Smooth muscle cell (in vitro differentiated cells): Measurements from ENCODE around the gene RBFOX2. TPM values are rescaled to one million over a fixed set of nuclear protein-coding genes. Genes with fewer than 3 reads are reported as not detected.

Experiments
- DNase-seq: peaks from one replicate; lab custom pipeline; 2025; ENCODE audit not compliant: unreplicated experiment; lab: John Stamatoyannopoulos, UW
- H2AFZ ChIP-seq: fragments of 200-600 bp; sonication (generic); 2 replicates; pipeline ENCODE4 v1.6.0; 2016; ENCODE audit warnings: antibody characterized with exemption, low read depth, mild to moderate bottlenecking
- H3F3A ChIP-seq: fragments of 200-600 bp; sonication (generic); 2 replicates; pipeline ENCODE4 v1.6.0; 2017; ENCODE audit warnings: antibody characterized with exemption, low read depth
- H3K27ac ChIP-seq: fragments of 200-600 bp; sonication (generic); 2 replicates; pipeline ENCODE4 v1.5.1; 2016; ENCODE audit warnings: low read depth, mild to moderate bottlenecking
- H3K27me3 ChIP-seq: fragments of 200-600 bp; sonication (generic); 2 replicates; pipeline ENCODE4 v1.6.1; 2016; ENCODE audit warnings: low read depth, mild to moderate bottlenecking
- H3K36me3 ChIP-seq: fragments of 200-600 bp; sonication (generic); 2 replicates; pipeline ENCODE4 v1.5.1; 2016; ENCODE audit warnings: low read depth
- H3K4me1 ChIP-seq: fragments of 200-600 bp; sonication (generic); 2 replicates; pipeline ENCODE4 v1.5.1; 2016; ENCODE audit warnings: low read depth
- H3K4me2 ChIP-seq: fragments of 200-600 bp; sonication (generic); 2 replicates; pipeline ENCODE4 v1.6.0; 2016; ENCODE audit warnings: mild to moderate bottlenecking
- H3K4me3 ChIP-seq: fragments of 200-600 bp; sonication (generic); 2 replicates; pipeline ENCODE4 v1.5.1; 2016; ENCODE audit warnings: mild to moderate bottlenecking
- H3K79me2 ChIP-seq: fragments of 200-600 bp; sonication (generic); 2 replicates; pipeline ENCODE4 v1.6.0; 2016; ENCODE audit warnings: low read depth, mild to moderate bottlenecking
- H3K9ac ChIP-seq: fragments of 200-600 bp; sonication (generic); 2 replicates; pipeline ENCODE4 v1.6.0; 2016; ENCODE audit warnings: low read depth
- H3K9me3 ChIP-seq: fragments of 200-600 bp; sonication (generic); replicated peaks from 2 replicates; pipeline ENCODE4 v1.5.1; 2016; ENCODE audit warnings: low read depth
- H4K20me1 ChIP-seq: fragments of 200-600 bp; sonication (generic); 2 replicates; pipeline ENCODE4 v1.6.0; 2016; ENCODE audit warnings: low read depth
- CTCF ChIP-seq: fragments of 200-600 bp; sonication (generic); IDR thresholded peaks from 2 replicates; pipeline ENCODE4 v1.5.1; 2017; ENCODE audit warnings: borderline replicate concordance, mild to moderate bottlenecking, antibody characterized with exemption; ENCODE audit not compliant: insufficient read depth, poor library complexity, severe bottlenecking
- WGBS: methylation state at CpG from one replicate; pipeline ENCODE4 v1.1.7; 2016; ENCODE audit warnings: low lambda C conversion rate; 5-methylcytosine and 5-hydroxymethylcytosine counted together
- polyA plus RNA-seq: library from polyadenylated mRNA; unstranded; fragments of >200 nt; fragmentation: Nextera tagmentation; extraction: Ambion mirVana; gene quantifications from 2 replicates; pipeline ENCODE4 v1.2.1, GENCODE V29; 2016
- total RNA-seq: library from RNA; depleted of rRNA; stranded (reverse); fragments of >200 nt; gene quantifications from 2 replicates; pipeline ENCODE4 v1.2.3, GENCODE V29; 2014

The RBFOX2 gene
- total and polyA plus RNA-seq, 2 experiments from 2014 or later, result 128 to 144 TPM

GRCh38 chr22:35891442-35891841 lies 137.2 kb downstream of the RBFOX2 start:
- Histone ChIP-seq H3K4me1 (peaks cover 22% of the 10 kb centered on the region), H3K9me3 (no peaks in the 10 kb centered on the region), H3K4me3 (no peak overlapping the region), H3K4me2 (no peak overlapping the region), H4K20me1 (peaks cover 97% of the 10 kb centered on the region), H3F3A (peaks cover 4% of the 10 kb centered on the region), H3K27ac (peak overlapping the region; percentile 47), H3K36me3 (no peaks in the 10 kb centered on the region), H3K27me3 (no peaks in the 10 kb centered on the region), H3K79me2 (no peaks in the 10 kb centered on the region), H2AFZ (no peak overlapping the region), H3K9ac (no peak overlapping the region)
- no peak for TF ChIP-seq CTCF
- no peak for DNase-seq
- WGBS, result 94% methylated on average over 1 of the region's 1 CpG

GRCh38 chr22:35889071-35889470 lies 139.6 kb downstream of the RBFOX2 start:
- no peaks in the 10 kb centered on the region for H3K9me3 ChIP-seq
- H3K4me2 ChIP-seq, result no peak overlapping the region
- H3K9ac ChIP-seq, result no peak overlapping the region
- H3K36me3 ChIP-seq, result no peaks in the 10 kb centered on the region
- H3K27ac ChIP-seq, result no peak overlapping the region
- no peaks in the 10 kb centered on the region for H3K27me3 ChIP-seq
- no peak overlapping the region for H2AFZ ChIP-seq
- no peaks in the 10 kb centered on the region for H3K79me2 ChIP-seq
- peaks cover 80% of the 10 kb centered on the region for H4K20me1 ChIP-seq
- DNase-seq, result no peak
- no peak overlapping the region for H3K4me3 ChIP-seq
- peaks cover 7% of the 10 kb centered on the region for H3K4me1 ChIP-seq
- H3F3A ChIP-seq, result peaks cover 3% of the 10 kb centered on the region
- no peak for TF ChIP-seq CTCF
- WGBS, result 91% methylated on average over 4 of the region's 4 CpGs

- no peak for DNase-seq
- Histone ChIP-seq H3K4me1 (peaks cover 7% of the 10 kb centered on the region), H3K79me2 (no peaks in the 10 kb centered on the region), H3K27me3 (no peaks in the 10 kb centered on the region), H3K27ac (no peak overlapping the region), H2AFZ (no peak overlapping the region), H4K20me1 (peaks cover 74% of the 10 kb centered on the region), H3K4me2 (no peak overlapping the region), H3K9ac (no peak overlapping the region), H3F3A (peaks cover 9% of the 10 kb centered on the region), H3K4me3 (no peak overlapping the region), H3K9me3 (no peaks in the 10 kb centered on the region), H3K36me3 (no peaks in the 10 kb centered on the region)
- 91% methylated on average over 2 of the region's 2 CpGs for WGBS
- no peak for TF ChIP-seq CTCF
Observed at GRCh38 chr22:35888181-35888870, 140.3 kb downstream of the RBFOX2 start.
